CD8-positive, alpha-beta memory T cell (primary cell): ENCODE measurements around the gene TOMM40L. TPM values are rescaled to one million over a fixed set of nuclear protein-coding genes. Genes with fewer than 3 reads are reported as not detected.
"Not testable (repeated sequence)": the region's sequence is repeated elsewhere in the genome, so short reads cannot be mapped to it uniquely, and the experiment has no call there.

Experiments used
- CTCF ChIA-PET: fragments of 350-600 bp; sonication (Branson Sonifier 250); formaldehyde crosslinking; loops from one replicate; lab custom pipeline; 2021; ENCODE audit warnings: antibody characterized with exemption; lab: Charles Lee
- POLR2A ChIA-PET: fragments of 350-600 bp; sonication (Branson Sonifier 250); formaldehyde crosslinking; loops from one replicate; lab custom pipeline; 2021; ENCODE audit warnings: antibody characterized with exemption; lab: Charles Lee
- DNase-seq, 5 donors: peaks; one replicate each; pipeline versions ENCODE4 v3.0.0 to v3.0.0-alpha.2; 2020 to 2022; ENCODE audit warnings: mixed read lengths in 1 of 5
- H3K27ac ChIP-seq: one replicate; pipeline ENCODE4 v1.7.0; 2013; ENCODE audit warnings: low read depth, mild to moderate bottlenecking, low read length, moderate library complexity
- H3K27me3 ChIP-seq: 2 replicates; pipeline ENCODE4 v1.7.0; 2013; ENCODE audit warnings: low read length, mild to moderate bottlenecking; ENCODE audit not compliant: insufficient read depth, poor library complexity, severe bottlenecking
- H3K36me3 ChIP-seq: 2 replicates; pipeline ENCODE4 v1.7.0; 2013; ENCODE audit warnings: mild to moderate bottlenecking, low read length, moderate library complexity; ENCODE audit not compliant: insufficient read depth
- H3K4me1 ChIP-seq: 2 replicates; pipeline ENCODE4 v1.7.0; 2013; ENCODE audit warnings: mild to moderate bottlenecking, low read length, moderate library complexity; ENCODE audit not compliant: insufficient read depth
- H3K4me3 ChIP-seq: 2 replicates; pipeline ENCODE4 v1.7.0; 2013; ENCODE audit warnings: mild to moderate bottlenecking, low read length
- H3K9me3 ChIP-seq: 2 replicates; pipeline ENCODE4 v1.7.0; 2013; ENCODE audit warnings: mild to moderate bottlenecking, low read length
- H3K27ac Mint-ChIP-seq, 8 donors: one replicate each; pipeline ENCODE4 v1.8.0; 2020 to 2021; ENCODE audit warnings: mixed read lengths in 8 of 8, mild to moderate bottlenecking in 6 of 8, inconsistent platforms in 3 of 8, moderate library complexity in 3 of 8
- H3K27me3 Mint-ChIP-seq, 2 donors: one replicate each; pipeline ENCODE4 v1.8.0; 2020 to 2021; ENCODE audit warnings: mixed read lengths in 2 of 2, mild to moderate bottlenecking in 1 of 2, moderate library complexity in 1 of 2
- H3K36me3 Mint-ChIP-seq, 3 donors: one replicate each; pipeline ENCODE4 v1.8.0; 2020 to 2021; ENCODE audit warnings: mixed read lengths in 3 of 3, inconsistent platforms in 1 of 3, mild to moderate bottlenecking in 1 of 3
- H3K4me1 Mint-ChIP-seq, 3 donors: one replicate each; pipeline ENCODE4 v1.8.0; 2020 to 2021; ENCODE audit warnings: mixed read lengths in 3 of 3, inconsistent platforms in 1 of 3, mild to moderate bottlenecking in 1 of 3
- H3K4me3 Mint-ChIP-seq, 7 donors: one replicate each; pipeline ENCODE4 v1.8.0; 2020 to 2021; ENCODE audit warnings: mixed read lengths in 7 of 7, mild to moderate bottlenecking in 6 of 7, moderate library complexity in 4 of 7, inconsistent platforms in 2 of 7
- H3K9me3 Mint-ChIP-seq, 5 donors: one replicate each; pipeline ENCODE4 v1.8.0; 2020 to 2022; ENCODE audit warnings: mixed read lengths in 5 of 5, mild to moderate bottlenecking in 3 of 5, moderate library complexity in 2 of 5, inconsistent platforms in 1 of 5
- polyA plus RNA-seq: library from polyadenylated mRNA; unstranded; fragments of 300-500 nt; fragmentation: Illumina TruSeq; gene quantifications from one replicate; pipeline ENCODE4 v1.2.3, GENCODE V29; 2021
- total RNA-seq, 2 experiments: library from RNA; stranded (reverse); gene quantifications; one replicate each; pipeline ENCODE4 v1.2.3, GENCODE V29; 2021

TOMM40L gene
- total and polyA plus RNA-seq, 3 experiments from 2014 or later = 6.9 to 26.1 (median 24.7) TPM

DNA sequence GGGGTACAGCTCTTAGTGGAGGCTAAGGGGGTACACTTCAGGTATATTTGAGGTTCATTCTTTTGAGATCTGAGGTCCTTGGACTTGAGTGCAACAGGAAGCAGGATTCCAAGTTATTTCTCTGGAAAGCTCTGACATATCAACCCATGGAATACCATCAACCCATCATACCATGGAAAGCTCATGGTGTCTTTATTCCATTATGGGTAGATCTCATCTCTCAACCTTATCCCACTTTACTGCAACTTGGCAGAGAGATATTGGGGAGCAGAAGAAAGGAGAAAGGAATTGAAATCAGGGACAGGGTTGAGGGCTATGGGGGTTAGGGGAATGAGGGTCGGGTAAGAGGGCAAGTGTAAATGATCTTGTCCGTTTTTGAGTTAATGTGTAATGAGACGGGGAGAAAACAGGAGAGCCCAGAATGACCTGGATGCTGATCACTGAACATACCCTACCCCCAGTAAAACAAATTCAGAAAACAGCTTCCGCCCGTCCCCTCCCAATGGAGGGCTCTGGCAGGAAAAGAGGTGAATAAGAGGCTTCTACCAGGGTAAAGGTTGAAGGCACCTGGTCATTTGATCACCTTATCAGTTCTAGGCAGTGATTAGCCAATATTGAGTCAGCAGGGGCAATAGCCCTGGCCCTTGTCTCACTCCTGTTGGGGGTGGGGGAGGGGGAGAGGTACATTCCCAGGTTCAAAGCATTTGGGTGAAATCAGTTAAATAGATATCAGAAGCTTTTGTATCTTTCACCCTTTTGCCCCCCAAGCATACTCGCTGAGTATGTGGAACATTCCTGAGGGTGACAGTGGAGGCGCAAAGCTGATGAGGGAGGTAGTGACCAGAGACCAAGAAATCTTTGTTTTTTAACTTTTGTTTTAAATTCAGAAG lies 1.8 kb upstream of the TOMM40L start:
- no peak overlapping the region for H3K4me3 ChIP-seq
- peaks cover 37% of the 10 kb centered on the region for H3K4me1 ChIP-seq
- DNase-seq = no peak
- no peak overlapping the region for H3K4me3 Mint-ChIP-seq
- no peaks in the 10 kb centered on the region for H3K9me3 Mint-ChIP-seq
- H3K36me3 Mint-ChIP-seq = peaks cover 0 to 18% (median 3%) of the 10 kb centered on the region in 3 donors
- peaks cover 0 to 3% of the 10 kb centered on the region in 2 donors for H3K27me3 Mint-ChIP-seq
- CTCF ChIA-PET = interaction anchor here (0.8 to 10.3 kb wide), 7 partner anchors 17 to 165 kb away, joined by 3 to 197 read pairs (median 7); partner anchors contain the start of gene NDUFS2
- H3K36me3 ChIP-seq = peaks cover 10% of the 10 kb centered on the region
- POLR2A ChIA-PET = no interaction called here
- H3K27ac Mint-ChIP-seq = peak overlapping the region in 2 of 8 donors; percentile 52 to 82
- H3K9me3 ChIP-seq = no peaks in the 10 kb centered on the region
- H3K27me3 ChIP-seq = no peaks in the 10 kb centered on the region
- no peak overlapping the region for H3K27ac ChIP-seq
- H3K4me1 Mint-ChIP-seq = peaks cover 33 to 42% (median 36%) of the 10 kb centered on the region in 3 donors

DNA sequence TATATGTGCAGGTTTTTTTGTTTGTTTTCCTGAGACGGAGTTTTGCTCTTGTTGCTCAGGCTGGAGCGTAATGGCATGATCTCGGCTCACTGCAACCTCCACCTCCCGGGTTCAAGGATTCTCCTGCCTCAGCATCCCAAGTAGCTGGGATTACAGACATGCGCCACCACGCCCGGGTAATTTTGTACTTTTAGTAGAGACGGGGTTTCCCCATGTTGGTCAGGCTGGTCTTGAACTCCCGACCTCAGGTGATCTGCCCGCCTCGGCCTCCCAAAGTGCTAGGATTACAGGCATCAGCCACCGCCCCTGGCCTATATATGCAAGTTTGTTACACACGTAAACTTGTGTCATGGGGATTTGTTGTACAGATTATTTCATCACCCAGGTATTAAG lies 1.2 kb upstream of the TOMM40L start:
- Mint-ChIP-seq H3K4me1 (peaks cover 31 to 35% (median 32%) of the 10 kb centered on the region in 3 donors), H3K27ac (peak overlapping the region in 2 of 8 donors; percentile 33 to 82), H3K36me3 (peaks cover 0 to 23% (median 3%) of the 10 kb centered on the region in 3 donors)
- not testable (repeated sequence) for H3K9me3 ChIP-seq, H3K4me3 Mint-ChIP-seq, H3K9me3 Mint-ChIP-seq, H3K4me3 ChIP-seq, H3K27me3 ChIP-seq, DNase-seq, H3K27ac ChIP-seq, H3K27me3 Mint-ChIP-seq
- ChIA-PET POLR2A (interaction anchor here (1.2 to 2.2 kb wide), 2 partner anchors 22 to 92 kb away, joined by 5 to 51 read pairs; partner anchors contain the start of genes DEDD and NDUFS2), CTCF (interaction anchor here (1.5 to 10.3 kb wide), 9 partner anchors 18 to 164 kb away, joined by 7 to 197 read pairs (median 25); partner anchors contain the start of genes CFAP126, NDUFS2 and PPOX)
- Histone ChIP-seq H3K4me1 (peaks cover 30% of the 10 kb centered on the region), H3K36me3 (peaks cover 15% of the 10 kb centered on the region)

DNA sequence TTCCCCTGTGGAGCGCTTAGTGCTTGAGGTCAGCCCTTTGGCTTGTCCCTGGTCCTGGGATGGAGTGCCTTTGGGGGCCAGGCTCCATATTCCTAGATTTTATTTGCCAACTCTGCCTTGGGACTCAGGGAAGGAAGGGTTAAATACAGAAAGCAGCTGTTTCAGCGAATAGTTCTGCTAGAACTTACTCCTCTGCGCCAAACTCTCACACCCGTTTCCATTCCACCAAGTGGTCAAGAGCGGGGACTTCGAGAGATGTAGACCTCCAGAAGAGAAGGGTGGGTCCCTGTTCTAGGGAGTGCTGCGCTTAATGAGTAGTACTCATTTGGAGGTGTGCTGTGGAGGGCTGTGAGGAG lies 704 bp upstream of the TOMM40L start:
- peak overlapping the region in 2 of 7 donors; percentile 83 to 93 for H3K4me3 Mint-ChIP-seq
- DNase-seq = no peak
- Histone ChIP-seq H3K36me3 (peaks cover 15% of the 10 kb centered on the region), H3K27ac (no peak overlapping the region), H3K4me3 (no peak overlapping the region), H3K27me3 (no peaks in the 10 kb centered on the region), H3K9me3 (no peaks in the 10 kb centered on the region), H3K4me1 (peaks cover 26% of the 10 kb centered on the region)
- ChIA-PET CTCF (interaction anchor here (0.7 to 10.3 kb wide), 33 partner anchors 8 to 222 kb away, joined by 3 to 197 read pairs (median 7); partner anchors contain the start of genes ADAMTS4, B4GALT3, CFAP126 and DEDD), POLR2A (interaction anchor here (0.6 to 2.2 kb wide), 21 partner anchors 20 to 1127 kb away, joined by 3 to 51 read pairs (median 5); partner anchors contain the start of genes ARHGAP30, B4GALT3, DEDD and IGSF8)
- H3K27ac Mint-ChIP-seq = peak overlapping the region; percentile 60 to 99 (median 92)
- H3K9me3 Mint-ChIP-seq = no peaks in the 10 kb centered on the region
- peaks cover 0 to 3% of the 10 kb centered on the region in 2 donors for H3K27me3 Mint-ChIP-seq
- peaks cover 0 to 27% (median 3%) of the 10 kb centered on the region in 3 donors for H3K36me3 Mint-ChIP-seq
- peaks cover 31 to 32% (median 31%) of the 10 kb centered on the region in 3 donors for H3K4me1 Mint-ChIP-seq

- Mint-ChIP-seq H3K4me1 (peaks cover 31 to 32% (median 31%) of the 10 kb centered on the region in 3 donors), H3K27me3 (peaks cover 0 to 2% of the 10 kb centered on the region in 2 donors), H3K36me3 (peaks cover 0 to 36% (median 3%) of the 10 kb centered on the region in 3 donors), H3K9me3 (no peaks in the 10 kb centered on the region), H3K27ac (peak overlapping the region; percentile 60 to 99 (median 95)), H3K4me3 (peak overlapping the region; percentile 83 to 99 (median 98))
- Histone ChIP-seq H3K36me3 (peaks cover 15% of the 10 kb centered on the region), H3K27ac (peak overlapping the region; percentile 44), H3K4me3 (peak overlapping the region; percentile 88), H3K9me3 (no peaks in the 10 kb centered on the region), H3K27me3 (no peaks in the 10 kb centered on the region), H3K4me1 (peaks cover 26% of the 10 kb centered on the region)
- POLR2A ChIA-PET = interaction anchor here (0.6 to 2.2 kb wide), 12 partner anchors 21 to 523 kb away, joined by 3 to 51 read pairs (median 7); partner anchors contain the start of genes ARHGAP30, NDUFS2, PPOX and UFC1
- DNase-seq = no peak
- CTCF ChIA-PET = interaction anchor here (0.7 to 10.3 kb wide), 37 partner anchors 10 to 285 kb away, joined by 3 to 197 read pairs (median 6); partner anchors contain the start of genes ADAMTS4, B4GALT3, CFAP126 and DEDD
Measured at GRCh38 chr1:161226320-161226711, 456 bp downstream of the TOMM40L start.

GRCh38 chr1:161226759-161227158 lies 899 bp downstream of the TOMM40L start:
- H3K27ac ChIP-seq = peak overlapping the region; percentile 44
- Mint-ChIP-seq H3K4me1 (peaks cover 31 to 32% (median 31%) of the 10 kb centered on the region in 3 donors), H3K27ac (peak overlapping the region in 7 of 8 donors; percentile 19 to 90 (median 72)), H3K9me3 (no peaks in the 10 kb centered on the region), H3K4me3 (peak overlapping the region; percentile 84 to 99 (median 96)), H3K27me3 (peaks cover 0 to 2% of the 10 kb centered on the region in 2 donors), H3K36me3 (peaks cover 0 to 36% (median 3%) of the 10 kb centered on the region in 3 donors)
- H3K4me1 ChIP-seq = peaks cover 26% of the 10 kb centered on the region
- ChIA-PET CTCF (interaction anchor here (0.7 to 10.3 kb wide), 15 partner anchors 10 to 162 kb away, joined by 3 to 197 read pairs (median 21); partner anchors contain the start of genes FCER1G, NDUFS2, PPOX and SDHC), POLR2A (interaction anchor here (1.2 to 2.2 kb wide), 3 partner anchors 25 to 69 kb away, joined by 3 to 51 read pairs (median 14); partner anchors contain the start of gene NDUFS2)
- H3K9me3 ChIP-seq = no peaks in the 10 kb centered on the region
- peaks cover 15% of the 10 kb centered on the region for H3K36me3 ChIP-seq
- DNase-seq = no peak
- H3K4me3 ChIP-seq = no peak overlapping the region
- H3K27me3 ChIP-seq = no peaks in the 10 kb centered on the region

DNA sequence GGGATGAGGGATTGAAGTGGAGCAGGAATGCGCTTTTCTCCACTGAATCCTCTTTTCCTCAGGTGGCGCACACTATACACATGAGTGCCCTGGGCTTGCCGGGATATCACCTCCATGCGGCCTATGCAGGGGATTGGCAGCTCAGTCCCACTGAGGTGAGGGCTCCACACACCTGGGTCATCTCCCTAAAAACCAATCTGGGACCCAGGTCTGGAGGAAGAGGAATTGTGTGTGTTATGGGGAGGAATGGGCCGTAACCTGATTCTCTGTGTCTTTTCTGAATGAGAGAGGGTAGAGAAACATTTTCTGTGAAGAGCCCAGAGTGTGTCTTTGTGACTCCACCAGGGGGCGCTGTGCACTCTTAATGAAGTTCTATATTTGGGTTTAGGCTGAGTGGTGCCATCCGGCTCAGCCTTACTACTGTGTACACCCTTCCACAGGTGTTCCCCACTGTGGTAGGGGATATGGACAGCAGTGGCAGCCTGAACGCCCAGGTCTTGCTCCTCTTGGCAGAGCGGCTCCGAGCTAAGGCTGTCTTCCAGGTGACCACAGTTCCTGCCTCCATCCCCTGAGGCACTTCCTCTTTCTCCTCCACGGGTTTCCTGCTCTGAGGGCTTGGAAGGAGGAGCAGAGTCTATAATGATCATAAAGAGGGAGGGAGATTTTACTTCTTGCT lies 1.5 kb downstream of the TOMM40L start:
- H3K4me3 Mint-ChIP-seq = peak overlapping the region; percentile 84 to 99 (median 96)
- DNase-seq = peak; percentile 72 to 89 (median 79)
- no peaks in the 10 kb centered on the region for H3K9me3 ChIP-seq
- ChIA-PET CTCF (interaction anchor here (0.7 to 10.3 kb wide), 14 partner anchors 11 to 162 kb away, joined by 3 to 197 read pairs (median 23); partner anchors contain the start of genes CFAP126, FCER1G, NDUFS2 and PPOX), POLR2A (no interaction called here)
- H3K4me1 Mint-ChIP-seq = peaks cover 31 to 32% (median 31%) of the 10 kb centered on the region in 3 donors
- no peaks in the 10 kb centered on the region for H3K9me3 Mint-ChIP-seq
- peaks cover 15% of the 10 kb centered on the region for H3K36me3 ChIP-seq
- H3K27ac ChIP-seq = no peak overlapping the region
- peak overlapping the region; percentile 44 to 90 (median 62) for H3K27ac Mint-ChIP-seq
- H3K4me3 ChIP-seq = no peak overlapping the region
- peaks cover 0 to 36% (median 3%) of the 10 kb centered on the region in 3 donors for H3K36me3 Mint-ChIP-seq
- no peaks in the 10 kb centered on the region for H3K27me3 ChIP-seq
- H3K4me1 ChIP-seq = peaks cover 26% of the 10 kb centered on the region
- no peaks in the 10 kb centered on the region for H3K27me3 Mint-ChIP-seq

DNA sequence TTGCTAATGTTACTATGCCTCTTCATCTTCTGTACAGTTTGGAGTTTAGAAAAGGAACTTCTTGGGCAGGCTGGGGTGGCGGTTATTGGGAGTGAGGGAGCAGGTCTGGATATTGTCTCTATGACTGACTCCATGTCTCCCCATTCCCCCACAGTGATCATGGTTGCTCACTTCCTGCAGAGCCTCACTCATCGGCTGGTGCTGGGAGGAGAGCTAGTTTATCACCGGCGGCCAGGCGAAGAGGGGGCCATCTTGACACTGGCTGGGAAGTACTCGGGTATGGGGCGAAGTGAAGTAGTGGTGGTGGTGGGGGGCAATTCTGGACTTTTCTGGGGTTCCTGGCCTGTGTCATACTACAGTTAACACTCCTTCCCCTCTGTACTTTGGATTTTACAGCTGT lies 2.2 kb downstream of the TOMM40L start:
- CTCF ChIA-PET = interaction anchor here (1.1 to 10.3 kb wide), 8 partner anchors 11 to 161 kb away, joined by 3 to 197 read pairs (median 33); partner anchors contain the start of genes CFAP126, FCER1G and NDUFS2
- POLR2A ChIA-PET = no interaction called here
- DNase-seq = no peak
- peaks cover 26% of the 10 kb centered on the region for H3K4me1 ChIP-seq
- H3K9me3 Mint-ChIP-seq = no peaks in the 10 kb centered on the region
- H3K27me3 ChIP-seq = no peaks in the 10 kb centered on the region
- H3K36me3 Mint-ChIP-seq = peaks cover 0 to 36% (median 3%) of the 10 kb centered on the region in 3 donors
- H3K4me3 Mint-ChIP-seq = peak overlapping the region in 2 of 7 donors; percentile 41 to 67
- H3K4me1 Mint-ChIP-seq = peaks cover 31 to 32% (median 31%) of the 10 kb centered on the region in 3 donors
- no peaks in the 10 kb centered on the region for H3K9me3 ChIP-seq
- H3K36me3 ChIP-seq = peaks cover 15% of the 10 kb centered on the region
- H3K27ac ChIP-seq = no peak overlapping the region
- no peak overlapping the region for H3K4me3 ChIP-seq
- no peaks in the 10 kb centered on the region for H3K27me3 Mint-ChIP-seq
- peak overlapping the region in 7 of 8 donors; percentile 49 to 90 (median 60) for H3K27ac Mint-ChIP-seq
